Brain microvascular endothelial cell (primary cell): ENCODE measurements around the gene MOK.

ENCODE experiments used
- DNase-seq: peaks from one replicate; pipeline ENCODE4 v3.0.0-alpha.2; 2020
- H3K27ac ChIP-seq: fragments of 250-450 bp; sonication (Bioruptor Pico); 2 replicates; pipeline ENCODE4 v1.5.1; 2020; ENCODE audit warnings: mild to moderate bottlenecking, moderate library complexity
- H3K27me3 ChIP-seq: fragments of 250-450 bp; sonication (Bioruptor Pico); replicated peaks from 2 replicates; pipeline ENCODE4 v1.5.1; 2020; ENCODE audit warnings: mild to moderate bottlenecking
- H3K36me3 ChIP-seq: fragments of 250-450 bp; sonication (Bioruptor Pico); replicated peaks from 2 replicates; pipeline ENCODE4 v1.5.1; 2020; ENCODE audit warnings: mild to moderate bottlenecking
- H3K4me3 ChIP-seq: 2 replicates; pipeline ENCODE4 v1.5.1; 2011; ENCODE audit warnings: low read depth, mild to moderate bottlenecking, control low read depth, low read length, moderate library complexity
- CTCF ChIP-seq: IDR thresholded peaks from 2 replicates; pipeline ENCODE4 v1.5.1; 2011; ENCODE audit warnings: low read depth, mild to moderate bottlenecking, moderate library complexity, low read length, control low read depth, inconsistent platforms; ENCODE audit errors: missing control alignments
- in situ Hi-C: cut with HindIII; loops from 2 replicates; pipeline ENCODE4 v1.10.0; 2017; ENCODE audit warnings: low sequenced_read_pairs, low pct_ligation_motif_present

The MOK gene

GRCh38 chr14:102283631-102284129 lies 21.3 kb downstream of the MOK start:
- DNase-seq = no peak
- Histone ChIP-seq H3K4me3 (no peak overlapping the region), H3K27ac (no peak overlapping the region), H3K36me3 (peaks cover 3% of the 10 kb centered on the region), H3K27me3 (no peaks in the 10 kb centered on the region)
- TF ChIP-seq CTCF = no peak
- in situ Hi-C loops = no loop called here

GRCh38 chr14:102282751-102283465 lies 22.1 kb downstream of the MOK start:
- no peak overlapping the region for H3K27ac ChIP-seq
- no peak for DNase-seq
- H3K4me3 ChIP-seq = no peak overlapping the region
- no peaks in the 10 kb centered on the region for H3K27me3 ChIP-seq
- TF ChIP-seq CTCF = no peak
- in situ Hi-C loops = no loop called here
- H3K36me3 ChIP-seq = peaks cover 3% of the 10 kb centered on the region

- DNase-seq = peak; percentile 98
- in situ Hi-C loops = no loop called here
- Histone ChIP-seq H3K27me3 (no peaks in the 10 kb centered on the region), H3K36me3 (peaks cover 3% of the 10 kb centered on the region), H3K4me3 (no peak overlapping the region), H3K27ac (peak overlapping the region; percentile 98)
- no peak for TF ChIP-seq CTCF
Measured at GRCh38 chr14:102280376-102280962, 24.5 kb downstream of the MOK start.

- TF ChIP-seq CTCF = no peak
- peak; percentile 99 for DNase-seq
- peaks cover 3% of the 10 kb centered on the region for H3K36me3 ChIP-seq
- H3K4me3 ChIP-seq = no peak overlapping the region
- peak overlapping the region; percentile 98 for H3K27ac ChIP-seq
- H3K27me3 ChIP-seq = no peaks in the 10 kb centered on the region
- in situ Hi-C loops = no loop called here
Measured at GRCh38 chr14:102279688-102280348, 25.1 kb downstream of the MOK start.

- Histone ChIP-seq H3K27ac (peak overlapping the region; percentile 98), H3K27me3 (no peaks in the 10 kb centered on the region), H3K4me3 (no peak overlapping the region), H3K36me3 (peaks cover 3% of the 10 kb centered on the region)
- no peak for DNase-seq
- in situ Hi-C loops = no loop called here
- TF ChIP-seq CTCF = no peak
Measured at GRCh38 chr14:102279282-102279681, 25.7 kb downstream of the MOK start.
